Upper lobe of right lung (tissue), 1 donor: ENCODE measurements around the gene GFRA1. TPM values are rescaled to one million over a fixed set of nuclear protein-coding genes. Genes with fewer than 3 reads are reported as not detected.

Experiments used
- ATAC-seq: fragments of 200-7000 bp; cut with Tn5 transposase; one replicate; pipeline ENCODE4 v1.9.1; 2020; ENCODE audit warnings: mild to moderate bottlenecking, moderate library complexity
- DNase-seq: peaks from one replicate; pipeline ENCODE4 v3.0.0-alpha.2; 2020
- H3K27ac ChIP-seq: fragments of 200-600 bp; one replicate; pipeline ENCODE4 v1.8.0; 2022
- H3K27me3 ChIP-seq: fragments of 200-600 bp; one replicate; pipeline ENCODE4 v1.8.0; 2022; ENCODE audit warnings: mild to moderate bottlenecking
- H3K36me3 ChIP-seq: fragments of 200-600 bp; one replicate; pipeline ENCODE4 v1.8.0; 2022
- H3K4me1 ChIP-seq: fragments of 200-600 bp; one replicate; pipeline ENCODE4 v1.8.0; 2022
- H3K4me3 ChIP-seq: fragments of 200-600 bp; one replicate; pipeline ENCODE4 v1.8.0; 2022; ENCODE audit warnings: mild to moderate bottlenecking
- H3K9me3 ChIP-seq: fragments of 200-600 bp; one replicate; pipeline ENCODE4 v1.8.0; 2022
- intact Hi-C: fragments of 100-400 bp; cut with DNase I; formaldehyde crosslinking; loops from one replicate; pipeline ENCODE4 v1.11.0; 2022
- total RNA-seq: library from RNA; stranded (reverse); fragmentation: NEBNext Ultra II Directional; extraction: Animal tissue kit (Norgen Biotek cat#: 25700); gene quantifications from one replicate; pipeline ENCODE4 v1.2.1, GENCODE V29; 2021
- TF ChIP-seq, protein P1 (sequence below): fragments of 200-600 bp; IDR thresholded peaks from one replicate; pipeline ENCODE4 v1.8.0; 2022; ENCODE audit warnings: antibody characterized with exemption
- donor health status: DM: no; HTN: yes; CAD: no; lungs with severe emphysema.

The GFRA1 gene
- total RNA-seq, 1 donor from 2014 or later = 3.4 TPM

DNA sequence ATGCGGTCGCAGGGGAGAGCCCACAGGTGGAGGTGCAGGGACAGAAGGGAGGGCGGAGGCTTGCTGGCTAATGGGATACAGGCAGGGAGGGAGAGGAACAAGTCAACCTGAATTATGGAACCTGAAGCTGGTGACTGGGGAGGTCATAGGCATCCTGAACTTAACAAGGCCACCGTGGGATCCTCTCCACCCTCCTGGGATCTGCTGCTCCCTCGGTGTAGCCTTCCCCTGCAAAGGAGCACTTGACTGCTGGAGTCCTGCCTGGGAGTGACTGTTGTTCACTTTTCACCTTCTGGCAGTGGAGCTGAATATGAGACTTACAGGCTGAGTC, 223.1 kb downstream of the GFRA1 start:
- ATAC-seq = no peak
- TF ChIP-seq, protein P1, sequence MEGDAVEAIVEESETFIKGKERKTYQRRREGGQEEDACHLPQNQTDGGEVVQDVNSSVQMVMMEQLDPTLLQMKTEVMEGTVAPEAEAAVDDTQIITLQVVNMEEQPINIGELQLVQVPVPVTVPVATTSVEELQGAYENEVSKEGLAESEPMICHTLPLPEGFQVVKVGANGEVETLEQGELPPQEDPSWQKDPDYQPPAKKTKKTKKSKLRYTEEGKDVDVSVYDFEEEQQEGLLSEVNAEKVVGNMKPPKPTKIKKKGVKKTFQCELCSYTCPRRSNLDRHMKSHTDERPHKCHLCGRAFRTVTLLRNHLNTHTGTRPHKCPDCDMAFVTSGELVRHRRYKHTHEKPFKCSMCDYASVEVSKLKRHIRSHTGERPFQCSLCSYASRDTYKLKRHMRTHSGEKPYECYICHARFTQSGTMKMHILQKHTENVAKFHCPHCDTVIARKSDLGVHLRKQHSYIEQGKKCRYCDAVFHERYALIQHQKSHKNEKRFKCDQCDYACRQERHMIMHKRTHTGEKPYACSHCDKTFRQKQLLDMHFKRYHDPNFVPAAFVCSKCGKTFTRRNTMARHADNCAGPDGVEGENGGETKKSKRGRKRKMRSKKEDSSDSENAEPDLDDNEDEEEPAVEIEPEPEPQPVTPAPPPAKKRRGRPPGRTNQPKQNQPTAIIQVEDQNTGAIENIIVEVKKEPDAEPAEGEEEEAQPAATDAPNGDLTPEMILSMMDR = no peak
- no peaks in the 10 kb centered on the region for H3K4me1 ChIP-seq
- no peaks in the 10 kb centered on the region for H3K36me3 ChIP-seq
- no peak overlapping the region for H3K27ac ChIP-seq
- intact Hi-C loops = no loop called here
- no peaks in the 10 kb centered on the region for H3K9me3 ChIP-seq
- DNase-seq = no peak
- no peaks in the 10 kb centered on the region for H3K27me3 ChIP-seq
- H3K4me3 ChIP-seq = no peak overlapping the region

DNA sequence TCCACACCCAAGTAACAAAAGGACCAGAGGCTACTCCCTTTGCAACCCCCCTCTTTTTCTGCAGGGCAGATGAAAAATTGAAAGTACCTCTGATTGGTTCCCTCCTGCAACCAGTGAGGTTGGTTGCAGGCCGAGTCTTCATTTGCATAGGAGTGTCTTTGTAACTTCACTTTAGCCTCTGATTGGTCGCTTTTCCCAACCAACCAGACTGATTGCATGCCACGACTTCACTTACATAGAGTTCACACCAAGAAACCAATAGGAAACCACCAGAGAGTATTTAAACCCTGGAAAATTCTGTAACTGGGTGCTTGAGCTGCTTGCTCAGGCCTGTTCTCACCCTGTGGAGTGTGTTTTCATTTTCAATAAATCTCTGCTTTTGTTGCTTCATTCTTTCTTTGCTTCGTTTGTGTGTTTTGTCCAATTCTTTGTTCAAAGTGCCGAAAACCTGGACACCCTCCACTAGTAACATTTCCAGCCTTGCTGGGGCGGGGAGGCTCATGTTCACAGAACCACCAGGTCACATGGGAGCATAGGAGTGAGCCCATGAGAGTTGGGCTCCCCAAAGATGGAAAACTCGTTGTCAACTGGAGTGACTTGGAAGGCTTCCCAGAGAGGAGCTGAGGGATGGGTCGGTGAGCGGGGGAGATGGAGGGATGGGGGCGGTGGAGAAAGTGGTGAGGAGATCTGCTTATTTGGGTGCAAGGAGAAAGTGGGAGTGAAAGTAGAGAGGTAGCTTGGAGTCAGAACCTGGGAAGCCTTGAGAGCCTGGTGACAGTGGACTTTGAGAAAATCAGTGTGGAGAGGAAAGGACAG, 223.6 kb downstream of the GFRA1 start:
- TF ChIP-seq, protein P1 = no peak
- no peak for DNase-seq
- H3K9me3 ChIP-seq = no peaks in the 10 kb centered on the region

DNA sequence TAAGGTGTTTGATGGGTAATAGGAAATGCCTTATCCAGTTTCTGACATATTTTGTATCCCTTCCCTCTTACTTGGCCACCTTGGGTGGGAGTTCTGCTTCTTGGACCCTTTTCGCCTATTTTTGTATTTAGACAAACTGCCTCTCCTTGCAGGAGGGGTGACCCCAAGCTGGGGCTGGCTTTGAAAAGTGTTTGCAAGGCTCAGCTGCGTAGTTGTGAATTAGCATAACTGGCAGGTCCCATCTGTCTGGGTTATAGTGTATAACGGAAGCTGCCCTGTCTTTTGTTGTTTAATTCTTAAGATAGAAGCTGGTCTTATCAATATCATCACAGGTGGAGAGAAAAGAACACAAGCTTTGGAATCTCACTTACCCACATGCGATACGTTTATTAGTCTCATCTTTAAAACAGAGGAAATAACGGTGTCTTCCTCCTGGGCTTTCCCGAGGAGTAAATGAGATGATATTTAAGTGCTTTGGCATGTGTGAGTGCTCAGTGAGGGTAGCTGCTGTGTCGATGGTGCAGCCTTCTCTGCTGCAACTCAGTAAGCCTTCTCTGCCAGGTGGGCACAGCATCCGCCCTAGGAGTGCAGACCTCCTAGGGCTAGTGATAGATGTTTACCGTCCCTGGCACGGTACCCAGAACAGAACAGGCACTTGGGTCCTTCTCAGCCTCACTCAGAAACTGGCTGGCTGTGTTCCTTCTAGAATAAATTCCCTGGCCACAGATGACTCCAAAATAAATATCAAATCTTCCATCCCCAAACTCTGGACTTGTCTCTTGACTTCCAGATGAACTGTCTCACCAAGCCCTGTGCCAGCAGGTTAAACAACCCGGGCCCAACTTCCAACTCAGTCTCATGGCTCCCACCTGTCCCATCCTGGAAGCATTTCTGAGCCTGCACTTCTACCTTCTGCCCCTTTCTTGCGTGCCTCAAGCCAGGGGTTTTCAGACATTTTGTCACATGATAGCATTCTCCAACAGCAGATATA, 227.3 kb downstream of the GFRA1 start:
- intact Hi-C loops = no loop called here
- Histone ChIP-seq H3K27me3 (no peaks in the 10 kb centered on the region), H3K27ac (no peak overlapping the region), H3K4me1 (no peaks in the 10 kb centered on the region), H3K9me3 (no peaks in the 10 kb centered on the region), H3K4me3 (no peak overlapping the region), H3K36me3 (no peaks in the 10 kb centered on the region)
- DNase-seq (no peak), ATAC-seq (no peak)
- TF ChIP-seq, protein P1 = no peak

More for the DNA sequence above, 223.6 kb downstream of the GFRA1 start:
- no peak overlapping the region for H3K4me3 ChIP-seq
- no peaks in the 10 kb centered on the region for H3K36me3 ChIP-seq
- intact Hi-C loops = no loop called here
- H3K27ac ChIP-seq = no peak overlapping the region
- H3K4me1 ChIP-seq = no peaks in the 10 kb centered on the region
- H3K27me3 ChIP-seq = no peaks in the 10 kb centered on the region
- no peak for ATAC-seq

DNA sequence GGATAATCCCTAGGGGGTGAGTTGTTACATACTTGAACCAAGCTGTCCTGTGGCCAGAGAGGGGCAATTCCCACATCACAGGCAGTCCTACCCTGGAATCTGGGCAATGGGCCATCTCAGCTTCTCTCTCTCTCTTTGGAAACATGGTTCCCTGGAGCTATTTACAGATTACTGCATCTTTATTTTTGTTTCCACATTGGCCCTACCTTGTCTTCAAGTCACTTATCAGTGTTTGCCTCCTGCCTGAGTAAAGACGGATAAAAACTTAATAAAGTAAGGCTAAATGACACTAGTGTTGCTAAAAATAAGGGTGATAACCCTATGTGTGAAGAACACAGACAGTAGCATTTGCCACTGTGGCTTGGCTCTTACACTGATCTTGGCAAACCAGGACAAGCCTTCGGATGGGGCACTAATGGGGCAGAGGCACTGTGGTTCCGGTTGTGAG, 228.2 kb downstream of the GFRA1 start:
- no peak overlapping the region for H3K27ac ChIP-seq
- no peaks in the 10 kb centered on the region for H3K4me1 ChIP-seq
- no peak for DNase-seq
- no peaks in the 10 kb centered on the region for H3K9me3 ChIP-seq
- no peak for ATAC-seq
- intact Hi-C loops = no loop called here
- TF ChIP-seq, protein P1 = no peak
- H3K4me3 ChIP-seq = no peak overlapping the region
- no peaks in the 10 kb centered on the region for H3K27me3 ChIP-seq
- no peaks in the 10 kb centered on the region for H3K36me3 ChIP-seq

DNA sequence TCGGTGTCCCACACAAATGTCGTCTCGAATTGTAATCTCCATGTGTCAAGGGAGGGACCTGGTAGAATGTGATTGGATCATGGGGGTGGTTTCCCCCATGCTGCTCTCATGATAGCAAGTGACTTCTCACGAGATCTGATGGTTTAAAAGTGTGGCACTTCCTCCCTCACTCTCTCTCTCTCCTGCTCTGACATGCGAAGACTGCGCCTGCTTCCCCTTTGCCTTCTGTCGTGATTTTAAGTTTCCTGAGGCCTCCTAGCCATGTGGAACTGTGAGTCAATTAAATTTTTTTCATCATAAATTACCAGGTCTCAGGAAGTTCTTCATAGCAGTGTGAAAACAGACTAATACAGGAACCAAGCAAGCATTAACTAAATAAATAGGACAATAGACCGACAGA, 229.1 kb downstream of the GFRA1 start:
- Histone ChIP-seq H3K36me3 (no peaks in the 10 kb centered on the region), H3K27me3 (no peaks in the 10 kb centered on the region), H3K9me3 (no peaks in the 10 kb centered on the region), H3K4me1 (no peaks in the 10 kb centered on the region), H3K27ac (no peak overlapping the region), H3K4me3 (no peak overlapping the region)
- no peak for ATAC-seq
- no peak for DNase-seq
- intact Hi-C loops = no loop called here
- TF ChIP-seq, protein P1 = no peak
